ENCODE data around the gene DNAJC10.

- no peak for TF ChIP-seq CTCF (conservative IDR thresholded peaks at IDR 0.05; ENCODE audit: low read length)
- TF ChIP-seq EZH2phosphoT487 (IDR thresholded peaks at IDR 0.05; ENCODE audit: borderline replicate concordance, low read depth, low read length) = no peak
Measured at GRCh38 chr2:182826496-182826895, 110.4 kb downstream of the DNAJC10 start.
